HG03460 (cell line): ENCODE results near the gene RPS15.

Experiments
- ATAC-seq: cut with Tn5 transposase; IDR thresholded peaks from one replicate; pipeline ENCODE4 v1.9.1; 2021; ENCODE audit not compliant: unreplicated experiment

Gene RPS15

GRCh38 chr19:1450735-1451731 lies 12.8 kb downstream of the RPS15 start:
- ATAC-seq, result no peak

- ATAC-seq, result no peak
Measured at GRCh38 chr19:1451916-1452801, 14.0 kb downstream of the RPS15 start.

- no peak for ATAC-seq
Measured at GRCh38 chr19:1452802-1453524, 14.8 kb downstream of the RPS15 start.

- no peak for ATAC-seq
Measured at GRCh38 chr19:1453525-1454364, 15.5 kb downstream of the RPS15 start.

GRCh38 chr19:1455002-1455335 lies 16.8 kb downstream of the RPS15 start:
- no peak for ATAC-seq

- no peak for ATAC-seq
Measured at GRCh38 chr19:1455336-1456120, 17.3 kb downstream of the RPS15 start.

- no peak for ATAC-seq
Measured at GRCh38 chr19:1456121-1456900, 18.1 kb downstream of the RPS15 start.

GRCh38 chr19:1457031-1457739 lies 19.0 kb downstream of the RPS15 start:
- ATAC-seq, result no peak

GRCh38 chr19:1457892-1458291 lies 19.7 kb downstream of the RPS15 start:
- no peak for ATAC-seq

- ATAC-seq, result no peak
Measured at GRCh38 chr19:1459479-1459878, 21.3 kb downstream of the RPS15 start.

GRCh38 chr19:1460033-1460995 lies 22.1 kb downstream of the RPS15 start:
- no peak for ATAC-seq

GRCh38 chr19:1461862-1462261 lies 23.7 kb downstream of the RPS15 start:
- ATAC-seq, result no peak

- no peak for ATAC-seq
Measured at GRCh38 chr19:1465191-1466016, 27.2 kb downstream of the RPS15 start.

- no peak for ATAC-seq
Measured at GRCh38 chr19:1466018-1466460, 27.8 kb downstream of the RPS15 start.

- ATAC-seq, result no peak
Measured at GRCh38 chr19:1466461-1467214, 28.4 kb downstream of the RPS15 start.

- ATAC-seq, result no peak
Measured at GRCh38 chr19:1467215-1467489, 29.0 kb downstream of the RPS15 start.
